ENCODE data around the gene PRR20E. TPM values are rescaled to one million over a fixed set of nuclear protein-coding genes. Genes with fewer than 3 reads are reported as not detected.

PRR20E gene
- total RNA-seq, 4 donors from 2014 or later, result not detected

DNA sequence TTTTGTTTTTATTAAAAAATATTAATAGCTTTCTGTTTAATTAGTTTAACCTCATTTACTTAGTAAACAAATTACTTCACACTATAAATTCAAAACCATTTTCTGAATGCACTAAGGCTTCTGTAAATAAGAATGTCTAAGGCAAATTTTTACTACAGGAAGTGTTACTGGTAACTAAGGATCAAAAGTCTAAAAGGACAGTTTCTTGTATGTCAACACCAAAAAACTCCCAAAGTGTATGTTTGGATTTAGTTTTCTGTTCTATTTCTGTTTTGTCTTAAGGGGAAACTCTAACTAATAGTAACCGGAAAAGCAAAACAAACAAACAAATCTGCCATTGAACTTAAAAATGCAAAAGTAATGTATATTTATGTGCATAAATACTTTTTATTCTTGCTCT lies 24.7 kb downstream of the PRR20E start:
- no peaks in the 10 kb centered on the region for H3K36me3 ChIP-seq
- no peak for ATAC-seq

DNA sequence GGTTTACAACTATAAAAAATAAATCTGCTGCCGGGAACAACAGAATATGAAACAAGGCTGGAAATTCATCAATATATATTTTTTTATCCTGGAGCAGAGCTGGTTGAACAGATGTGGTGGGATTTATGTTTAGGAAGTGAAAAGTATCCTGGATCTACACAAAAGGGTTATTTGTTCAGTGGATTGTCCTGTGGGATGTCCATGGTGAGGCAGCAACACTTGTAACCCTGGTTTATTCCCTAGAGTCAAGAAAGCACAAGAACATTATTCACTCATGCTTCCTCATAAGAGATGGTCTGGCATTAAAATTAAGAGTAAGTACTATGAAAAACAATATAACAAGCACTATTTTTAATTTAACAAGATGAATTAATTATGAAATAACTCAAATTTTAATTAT lies 46.0 kb downstream of the PRR20E start:
- TF ChIP-seq POLR2A (IDR thresholded peaks at IDR 0.05), result no peak
- TF ChIP-seq, protein P1, sequence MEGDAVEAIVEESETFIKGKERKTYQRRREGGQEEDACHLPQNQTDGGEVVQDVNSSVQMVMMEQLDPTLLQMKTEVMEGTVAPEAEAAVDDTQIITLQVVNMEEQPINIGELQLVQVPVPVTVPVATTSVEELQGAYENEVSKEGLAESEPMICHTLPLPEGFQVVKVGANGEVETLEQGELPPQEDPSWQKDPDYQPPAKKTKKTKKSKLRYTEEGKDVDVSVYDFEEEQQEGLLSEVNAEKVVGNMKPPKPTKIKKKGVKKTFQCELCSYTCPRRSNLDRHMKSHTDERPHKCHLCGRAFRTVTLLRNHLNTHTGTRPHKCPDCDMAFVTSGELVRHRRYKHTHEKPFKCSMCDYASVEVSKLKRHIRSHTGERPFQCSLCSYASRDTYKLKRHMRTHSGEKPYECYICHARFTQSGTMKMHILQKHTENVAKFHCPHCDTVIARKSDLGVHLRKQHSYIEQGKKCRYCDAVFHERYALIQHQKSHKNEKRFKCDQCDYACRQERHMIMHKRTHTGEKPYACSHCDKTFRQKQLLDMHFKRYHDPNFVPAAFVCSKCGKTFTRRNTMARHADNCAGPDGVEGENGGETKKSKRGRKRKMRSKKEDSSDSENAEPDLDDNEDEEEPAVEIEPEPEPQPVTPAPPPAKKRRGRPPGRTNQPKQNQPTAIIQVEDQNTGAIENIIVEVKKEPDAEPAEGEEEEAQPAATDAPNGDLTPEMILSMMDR (IDR thresholded peaks at IDR 0.05 in 4 of 5, conservative IDR thresholded peaks at IDR 0.05 in 1 of 5), result no peak
- H3K9me3 ChIP-seq, result no peaks in the 10 kb centered on the region
- H3K36me3 ChIP-seq, result no peaks in the 10 kb centered on the region
- H3K27ac ChIP-seq, result no peak overlapping the region
- in situ Hi-C loops (cut with MboI; ENCODE audit: low sequenced_read_pairs in 4 of 4) (loop anchor here in 2 of 4 donors (25.0 kb wide), 1 partner anchor 101 kb away; no protein-coding TSS in a partner anchor), intact Hi-C loops (cut with DNase I; ENCODE audit: low total_unique reads) (no loop called here)
- H3K27me3 ChIP-seq, result no peaks in the 10 kb centered on the region
- DNase-seq, result no peak
- ATAC-seq, result no peak
- no peaks in the 10 kb centered on the region for H3K4me1 ChIP-seq
- no peak overlapping the region for H3K4me3 ChIP-seq

More for the DNA sequence above, 24.7 kb downstream of the PRR20E start:
- no peaks in the 10 kb centered on the region for H3K9me3 ChIP-seq
- DNase-seq, result no peak
- no peak overlapping the region for H3K4me3 ChIP-seq
- TF ChIP-seq, protein P1 (IDR thresholded peaks at IDR 0.05 in 4 of 5, conservative IDR thresholded peaks at IDR 0.05 in 1 of 5), result no peak
- no peak for TF ChIP-seq POLR2A (IDR thresholded peaks at IDR 0.05)
- H3K27ac ChIP-seq, result no peak overlapping the region
- no peaks in the 10 kb centered on the region for H3K4me1 ChIP-seq
- in situ Hi-C loops (cut with MboI; ENCODE audit: low sequenced_read_pairs in 4 of 4) (no loop called here), intact Hi-C loops (cut with DNase I; ENCODE audit: low total_unique reads) (no loop called here)
- H3K27me3 ChIP-seq, result no peaks in the 10 kb centered on the region

Other genes starting within 250 kb of the PRR20E start
- gene PRR20A, start 26.3 kb upstream of the PRR20E start, total RNA-seq, result not detected
- not detected for gene PRR20B, start 19.7 kb upstream of the PRR20E start, total RNA-seq
- not detected for gene PRR20C, start 13.1 kb upstream of the PRR20E start, total RNA-seq
- not detected for gene PRR20D, start 6.6 kb upstream of the PRR20E start, total RNA-seq

Measured in gastrocnemius medialis (tissue), 4 donors.